ENCODE measurements around the gene ENPP4.

DNA sequence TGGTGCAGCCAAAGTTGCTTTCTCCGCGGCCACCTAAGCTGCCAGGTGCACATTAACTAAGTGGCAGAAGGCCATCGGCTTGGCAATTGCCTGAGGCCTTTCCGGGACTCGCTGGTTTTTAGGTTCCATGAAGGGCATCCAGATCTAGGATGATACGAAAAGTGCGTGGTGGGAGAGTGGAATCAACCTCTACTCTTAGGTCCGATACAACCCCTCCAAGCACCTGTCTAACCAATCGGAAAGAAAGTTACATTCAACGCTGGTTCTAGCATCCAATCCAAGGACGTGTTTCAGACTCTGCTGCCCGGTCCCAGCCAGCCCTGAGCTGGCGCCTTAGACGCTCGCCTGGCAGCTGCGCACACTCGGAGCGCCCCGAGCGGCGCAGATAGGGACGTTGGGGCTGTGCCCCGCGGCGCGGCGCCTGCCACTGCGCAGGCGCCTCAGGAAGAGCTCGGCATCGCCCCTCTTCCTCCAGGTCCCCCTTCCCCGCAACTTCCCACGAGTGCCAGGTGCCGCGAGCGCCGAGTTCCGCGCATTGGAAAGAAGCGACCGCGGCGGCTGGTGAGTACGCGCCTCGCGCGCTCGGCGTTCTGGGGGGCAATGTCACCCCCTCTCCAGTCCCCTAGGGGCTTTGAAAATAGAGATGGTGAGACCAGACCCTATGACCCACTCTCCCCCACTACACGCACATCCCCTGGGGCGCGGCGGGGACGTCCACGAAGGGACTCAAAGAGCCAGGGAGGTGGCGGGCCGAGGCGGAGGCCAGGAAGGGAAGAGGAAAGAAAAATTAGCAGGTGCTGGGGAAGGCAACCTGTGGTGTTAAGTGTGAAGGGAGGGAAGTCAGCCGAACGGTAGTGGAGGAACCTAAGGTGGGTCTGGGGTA is at the start of gene ENPP4:
- TF ChIP-seq, protein P1, sequence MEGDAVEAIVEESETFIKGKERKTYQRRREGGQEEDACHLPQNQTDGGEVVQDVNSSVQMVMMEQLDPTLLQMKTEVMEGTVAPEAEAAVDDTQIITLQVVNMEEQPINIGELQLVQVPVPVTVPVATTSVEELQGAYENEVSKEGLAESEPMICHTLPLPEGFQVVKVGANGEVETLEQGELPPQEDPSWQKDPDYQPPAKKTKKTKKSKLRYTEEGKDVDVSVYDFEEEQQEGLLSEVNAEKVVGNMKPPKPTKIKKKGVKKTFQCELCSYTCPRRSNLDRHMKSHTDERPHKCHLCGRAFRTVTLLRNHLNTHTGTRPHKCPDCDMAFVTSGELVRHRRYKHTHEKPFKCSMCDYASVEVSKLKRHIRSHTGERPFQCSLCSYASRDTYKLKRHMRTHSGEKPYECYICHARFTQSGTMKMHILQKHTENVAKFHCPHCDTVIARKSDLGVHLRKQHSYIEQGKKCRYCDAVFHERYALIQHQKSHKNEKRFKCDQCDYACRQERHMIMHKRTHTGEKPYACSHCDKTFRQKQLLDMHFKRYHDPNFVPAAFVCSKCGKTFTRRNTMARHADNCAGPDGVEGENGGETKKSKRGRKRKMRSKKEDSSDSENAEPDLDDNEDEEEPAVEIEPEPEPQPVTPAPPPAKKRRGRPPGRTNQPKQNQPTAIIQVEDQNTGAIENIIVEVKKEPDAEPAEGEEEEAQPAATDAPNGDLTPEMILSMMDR (conservative IDR thresholded peaks at IDR 0.05 in 1 of 2, IDR thresholded peaks at IDR 0.05 in 1 of 2; ENCODE audit: extremely low read depth in 1 of 2, insufficient read depth in 1 of 2, low read depth in 1 of 2, low read length in 2 of 2): no peak
- no peak for TF ChIP-seq EZH2 (IDR thresholded peaks at IDR 0.05; ENCODE audit: borderline replicate concordance, low read length)
